ENCODE measurements around the gene CCDC47.
A peak's percentile ranks its signal among the peaks of the same experiment; 100 is the strongest.

Gene CCDC47

GRCh38 chr17:63783522-63783921, 10.1 kb upstream of the CCDC47 start:
- H3K4me3 ChIP-seq (ENCODE audit: control insufficient read depth, low read depth, low read length): no peak overlapping the region
- no peak for TF ChIP-seq CTCF (conservative IDR thresholded peaks at IDR 0.05; ENCODE audit: control insufficient read depth, insufficient read depth, low read depth, low read length)
- DNase-seq (ENCODE audit: low read depth): no peak

GRCh38 chr17:63780928-63781327, 7.5 kb upstream of the CCDC47 start:
- DNase-seq (ENCODE audit: low read depth): no peak
- no peak for TF ChIP-seq CTCF (conservative IDR thresholded peaks at IDR 0.05; ENCODE audit: control insufficient read depth, insufficient read depth, low read depth, low read length)
- no peak overlapping the region for H3K4me3 ChIP-seq (ENCODE audit: control insufficient read depth, low read depth, low read length)

GRCh38 chr17:63780507-63780906, 7.1 kb upstream of the CCDC47 start:
- peak; percentile 37 for DNase-seq (ENCODE audit: low read depth)
- no peak for TF ChIP-seq CTCF (conservative IDR thresholded peaks at IDR 0.05; ENCODE audit: control insufficient read depth, insufficient read depth, low read depth, low read length)
- H3K4me3 ChIP-seq (ENCODE audit: control insufficient read depth, low read depth, low read length): no peak overlapping the region

GRCh38 chr17:63775420-63775819, 2.0 kb upstream of the CCDC47 start:
- no peak for TF ChIP-seq CTCF (conservative IDR thresholded peaks at IDR 0.05; ENCODE audit: control insufficient read depth, insufficient read depth, low read depth, low read length)
- peak overlapping the region; percentile 98 for H3K4me3 ChIP-seq (ENCODE audit: control insufficient read depth, low read depth, low read length)
- DNase-seq (ENCODE audit: low read depth): no peak

- peak overlapping the region; percentile 98 for H3K4me3 ChIP-seq (ENCODE audit: control insufficient read depth, low read depth, low read length)
- TF ChIP-seq CTCF (conservative IDR thresholded peaks at IDR 0.05; ENCODE audit: control insufficient read depth, insufficient read depth, low read depth, low read length): no peak
- no peak for DNase-seq (ENCODE audit: low read depth)
Measured at GRCh38 chr17:63774969-63775265, 1.5 kb upstream of the CCDC47 start.

- TF ChIP-seq CTCF (conservative IDR thresholded peaks at IDR 0.05; ENCODE audit: control insufficient read depth, insufficient read depth, low read depth, low read length): no peak
- DNase-seq (ENCODE audit: low read depth): peak; percentile 45
- peak within 1 kb of the TSS; percentile 98 for H3K4me3 ChIP-seq (ENCODE audit: control insufficient read depth, low read depth, low read length)
Measured at GRCh38 chr17:63774141-63774968, 958 bp upstream of the CCDC47 start, which contains the start of gene DDX42. DDX42 (plus strand) TSS chr17:63774170; CDS start chr17:63787050, 12,880 bp downstream.

Measured in fibroblast of mammary gland (primary cell).